NT2/D1 (cell line): ENCODE data around the gene ESRRB.

Experiments used
- YY1 ChIP-seq: IDR thresholded peaks from 2 replicates; pipeline ENCODE4 v1.6.1; 2011; ENCODE audit not compliant: insufficient read length, insufficient read depth
- ZNF274 ChIP-seq: IDR thresholded peaks from 2 replicates; pipeline ENCODE4 v1.6.1; 2011; ENCODE audit warnings: mild to moderate bottlenecking, low read depth, low read length

DNA sequence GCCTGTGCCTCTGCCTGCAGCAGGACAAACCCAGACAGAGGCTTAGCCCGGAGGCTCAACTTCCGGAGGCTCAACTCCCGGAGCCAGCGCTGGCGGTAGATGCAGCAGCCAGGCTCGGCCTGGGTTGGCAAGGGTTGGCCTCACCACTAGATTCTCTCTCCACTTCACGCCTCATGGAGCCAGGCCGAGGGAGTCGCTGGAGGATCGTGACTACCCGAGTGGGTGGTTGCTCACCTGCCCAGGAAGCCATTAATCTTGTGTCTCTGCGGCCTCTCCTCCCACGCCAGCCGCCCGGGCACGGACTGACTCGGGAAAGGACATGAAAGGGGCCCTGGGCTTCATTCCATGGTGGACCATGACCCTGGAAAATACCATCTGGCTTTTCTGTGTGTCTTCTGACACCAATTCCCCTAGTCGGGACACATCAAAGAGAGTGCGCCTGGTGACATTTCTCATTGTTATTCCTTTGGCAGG lies 20.8 kb downstream of the ESRRB start:
- TF ChIP-seq YY1 = no peak
- TF ChIP-seq ZNF274 = no peak
